A549 (cell line): ENCODE data around the gene TIAM2. TPM values are rescaled to one million over a fixed set of nuclear protein-coding genes. Genes with fewer than 3 reads are reported as not detected.

Experiments
- ATAC-seq, 2 experiments: fragments of 200-7000 bp in 1 of 2; fragments of >200 bp in 1 of 2; cut with Nextera tagmentation in 1 of 2; cut with Tn5 transposase in 1 of 2; 3 replicates each; pipeline versions ENCODE4 v1.8.0 to v1.9.1; 2018 to 2020; ENCODE audit warnings: mild to moderate bottlenecking in 1 of 2, moderate library complexity in 1 of 2
- CTCF ChIA-PET: fragments of 300-600 bp; sonication (Branson Sonifier 250); formaldehyde crosslinking; extraction: SDS; loops from one replicate; lab custom pipeline; 2021; ENCODE audit warnings: antibody characterized with exemption, inconsistent platforms; lab: Yijun Ruan, JAX
- POLR2A ChIA-PET: fragments of 350-600 bp; formaldehyde crosslinking; extraction: SDS; loops from one replicate; lab custom pipeline; 2021; ENCODE audit warnings: antibody characterized with exemption, inconsistent platforms; lab: Yijun Ruan, JAX
- DNase-seq, 2 experiments: peaks; one replicate each; pipeline versions ENCODE4 v3.0.0 to v3.0.0-alpha.2; 2011 to 2016; ENCODE audit warnings: low read depth in 1 of 2, low spot score in 1 of 2
- FAIRE-seq: peaks from 2 replicates; lab custom pipeline; 2011; peaks lifted over from hg19 to GRCh38; lab: Jason Lieb, UNC
- H3K27ac ChIP-seq, 2 experiments: fragments of >200 bp; sonication (Bioruptor Twin); formaldehyde crosslinking; 3 replicates each; pipeline ENCODE4 v1.5.1; 2016 to 2017
- H3K4me1 ChIP-seq: fragments of >200 bp; sonication (Bioruptor Twin); formaldehyde crosslinking; 3 replicates; pipeline ENCODE4 v1.6.1; 2016
- H3K4me2 ChIP-seq: fragments of >200 bp; sonication (Bioruptor Twin); formaldehyde crosslinking; 3 replicates; pipeline ENCODE4 v1.6.1; 2016
- H3K4me3 ChIP-seq: fragments of >200 bp; sonication (Bioruptor Twin); formaldehyde crosslinking; 3 replicates; pipeline ENCODE4 v1.5.1; 2016
- H3K9me3 ChIP-seq: fragments of >200 bp; sonication (Bioruptor Twin); formaldehyde crosslinking; 3 replicates; pipeline ENCODE4 v1.6.1; 2016
- ATOH8 ChIP-seq: fragments of 250-450 bp; sonication (Bioruptor Pico); IDR thresholded peaks from 2 replicates; pipeline ENCODE4 v1.5.0; 2020; ENCODE audit warnings: low read depth, mild to moderate bottlenecking, moderate library complexity
- CBX2 ChIP-seq: fragments of 200-600 bp; sonication (generic); IDR thresholded peaks from 2 replicates; pipeline ENCODE4 v1.6.1; 2016; ENCODE audit warnings: low read depth, mild to moderate bottlenecking, borderline replicate concordance
- CHD4 ChIP-seq: fragments of 200-600 bp; sonication (generic); IDR thresholded peaks from 2 replicates; pipeline ENCODE4 v1.6.1; 2016; ENCODE audit warnings: antibody characterized with exemption, mild to moderate bottlenecking, borderline replicate concordance
- EP300 ChIP-seq, 2 experiments: fragments of >200 bp; sonication (Bioruptor Twin); formaldehyde crosslinking; IDR thresholded peaks; 2 replicates in 1 of 2; 3 replicates in 1 of 2; pipeline ENCODE4 v1.6.1; 2016 to 2017
- ESRRA ChIP-seq: fragments of 150-350 bp; IDR thresholded peaks from 2 replicates; pipeline ENCODE4 v1.6.1; 2014; ENCODE audit warnings: mild to moderate bottlenecking, low read length, borderline replicate concordance
- HES2 ChIP-seq: fragments of >200 bp; sonication (Bioruptor Twin); formaldehyde crosslinking; IDR thresholded peaks from 2 replicates; pipeline ENCODE4 v1.6.1; 2016
- HEYL ChIP-seq: fragments of 250-450 bp; sonication (Bioruptor Pico); IDR thresholded peaks from 2 replicates; pipeline ENCODE4 v1.8.0; 2021; ENCODE audit warnings: mild to moderate bottlenecking, moderate library complexity
- HMGXB4 ChIP-seq: fragments of 250-450 bp; sonication (Bioruptor Pico); IDR thresholded peaks from 2 replicates; pipeline ENCODE4 v1.5.0; 2021; ENCODE audit warnings: mild to moderate bottlenecking, moderate library complexity, borderline replicate concordance
- HOXB5 ChIP-seq: fragments of 250-450 bp; sonication (Bioruptor Pico); IDR thresholded peaks from 2 replicates; pipeline ENCODE4 v1.5.0; 2020; ENCODE audit warnings: mild to moderate bottlenecking, moderate library complexity
- JUN ChIP-seq, 2 experiments: fragments of >200 bp; sonication (Bioruptor Twin); formaldehyde crosslinking; IDR thresholded peaks; 2 replicates in 1 of 2; 3 replicates in 1 of 2; pipeline ENCODE4 v1.6.1; 2016 to 2017
- KDM5A ChIP-seq: fragments of 200-600 bp; sonication (generic); IDR thresholded peaks from 2 replicates; pipeline ENCODE4 v1.6.1; 2016; ENCODE audit warnings: antibody characterized with exemption, mild to moderate bottlenecking
- MAZ ChIP-seq: fragments of 150-350 bp; IDR thresholded peaks from 2 replicates; pipeline ENCODE4 v1.6.1; 2014; ENCODE audit warnings: antibody characterized with exemption, low read depth, low read length, borderline replicate concordance
- MYC ChIP-seq: IDR thresholded peaks from 2 replicates; pipeline ENCODE4 v1.6.1; 2012; ENCODE audit warnings: mild to moderate bottlenecking, inconsistent platforms, low read length, improper control_type of control experiment, borderline replicate concordance
- NFE2L2 ChIP-seq: fragments of 150-350 bp; conservative IDR thresholded peaks from 2 replicates; pipeline ENCODE4 v1.6.1; 2014; ENCODE audit warnings: low read length
- PHF8 ChIP-seq: fragments of 200-600 bp; sonication (generic); IDR thresholded peaks from 2 replicates; pipeline ENCODE4 v1.6.1; 2016; ENCODE audit warnings: low read depth, mild to moderate bottlenecking, antibody characterized with exemption, moderate library complexity, borderline replicate concordance
- SMC3 ChIP-seq: fragments of >200 bp; sonication (Bioruptor Twin); formaldehyde crosslinking; IDR thresholded peaks from 3 replicates; pipeline ENCODE4 v1.6.1; 2018; ENCODE audit warnings: inconsistent platforms
- TFCP2L1 ChIP-seq: fragments of 250-450 bp; sonication (Bioruptor Pico); IDR thresholded peaks from 2 replicates; pipeline ENCODE4 v1.5.0; 2021; ENCODE audit warnings: mild to moderate bottlenecking
- TP53 ChIP-seq: fragments of 250-450 bp; sonication (Bioruptor Pico); IDR thresholded peaks from 2 replicates; pipeline ENCODE4 v1.5.0; 2021; ENCODE audit warnings: mild to moderate bottlenecking, moderate library complexity
- ZC3H11A ChIP-seq: fragments of 450-650 bp; IDR thresholded peaks from 2 replicates; pipeline ENCODE4 v1.6.1; 2014; ENCODE audit warnings: antibody characterized with exemption, mild to moderate bottlenecking
- ZNF302 ChIP-seq: fragments of 250-450 bp; sonication (Bioruptor Pico); IDR thresholded peaks from 2 replicates; pipeline ENCODE4 v1.9.0; 2021; ENCODE audit warnings: inconsistent platforms, mild to moderate bottlenecking, moderate library complexity
- ZSCAN20 ChIP-seq: fragments of 250-450 bp; sonication (Bioruptor Pico); IDR thresholded peaks from 2 replicates; pipeline ENCODE4 v1.8.0; 2022; ENCODE audit warnings: mild to moderate bottlenecking, moderate library complexity
- WGBS: methylation state at CpG from one replicate; pipeline ENCODE4 v1.1.6; 2017; ENCODE audit errors: missing lambda C conversion rate; 5-methylcytosine and 5-hydroxymethylcytosine counted together
- polyA plus RNA-seq, 4 experiments: library from polyadenylated mRNA; depleted of rRNA in 3 of 4; stranded (reverse); fragments of >200 nt; fragmentation: RNase III in 1 of 4; extraction: RNeasy Plus Mini Kit Qiagen cat#74134 plus additional on column Dnase treatment in 1 of 4; gene quantifications; 2 replicates in 3 of 4; 3 replicates in 1 of 4; pipeline ENCODE4 v1.2.3, GENCODE V29; 2011 to 2017
- TF ChIP-seq, protein P1 (sequence below): IDR thresholded peaks from 2 replicates; pipeline ENCODE4 v1.6.1; 2012

The TIAM2 gene
- polyA plus RNA-seq, 2 of the 4 experiments (the other 2 are of a cell fraction): 2.5 to 3.1 TPM

- TF ChIP-seq HES2 (no peak), ZC3H11A (no peak), JUN (IDR thresholded peaks at IDR 0.05) (no peak), KDM5A (no peak), TFCP2L1 (CRISPR knock-in tag) (no peak), ESRRA (no peak), ATOH8 (no peak), CBX2 (no peak), HEYL (no peak)
- TF ChIP-seq, protein P1, sequence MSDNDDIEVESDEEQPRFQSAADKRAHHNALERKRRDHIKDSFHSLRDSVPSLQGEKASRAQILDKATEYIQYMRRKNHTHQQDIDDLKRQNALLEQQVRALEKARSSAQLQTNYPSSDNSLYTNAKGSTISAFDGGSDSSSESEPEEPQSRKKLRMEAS: no peak
- Histone ChIP-seq H3K4me3 (no peak overlapping the region), H3K27ac (no peak overlapping the region), H3K4me2 (no peak overlapping the region), H3K9me3 (no peaks in the 10 kb centered on the region), H3K4me1 (peaks cover 9% of the 10 kb centered on the region; the same call in 2 of the 3 replicates)
- ATAC-seq: no peak
- FAIRE-seq: no peak
- CTCF ChIA-PET: interaction anchor here (0.6 to 0.8 kb wide), 2 partner anchors 78 to 96 kb away, joined by 3 read pairs; no protein-coding TSS in a partner anchor
- POLR2A ChIA-PET: no interaction called here
- WGBS: 65% methylated on average over 1 of the region's 1 CpG
- no peak for DNase-seq
Observed at GRCh38 chr6:155090166-155090565, 95.1 kb downstream of the TIAM2 start.

- Histone ChIP-seq H3K27ac (no peak overlapping the region), H3K4me2 (no peak overlapping the region), H3K4me1 (no peaks in the 10 kb centered on the region)
- ATAC-seq: no peak
- no peak for FAIRE-seq
- TF ChIP-seq MAZ (no peak), ATOH8 (no peak)
- TF ChIP-seq, all 56 proteins: peak for 0
- ChIA-PET POLR2A (no interaction called here), CTCF (no interaction called here)
- DNase-seq: no peak
- 91% methylated on average over 9 of the region's 10 CpGs for WGBS
- H3K9me3 ChIP-seq: no peaks in the 10 kb centered on the region
- no peak overlapping the region for H3K4me3 ChIP-seq
Observed at GRCh38 chr6:155091756-155092155, 96.6 kb downstream of the TIAM2 start.

GRCh38 chr6:155093430-155093829 is 98.3 kb downstream of the TIAM2 start:
- 89% methylated on average over 7 of the region's 7 CpGs for WGBS
- no peak for ATAC-seq
- H3K27ac ChIP-seq: no peak overlapping the region
- no peaks in the 10 kb centered on the region for H3K9me3 ChIP-seq
- no peaks in the 10 kb centered on the region for H3K4me1 ChIP-seq
- H3K4me3 ChIP-seq: no peak overlapping the region
- no peak for FAIRE-seq
- TF ChIP-seq ZSCAN20 (CRISPR knock-in tag) (no peak), MYC (no peak), PHF8 (no peak), ZNF302 (no peak), SMC3 (no peak), HOXB5 (CRISPR knock-in tag) (no peak), TP53 (no peak), HEYL (no peak)
- no peak for DNase-seq
- ChIA-PET CTCF (no interaction called here), POLR2A (no interaction called here)
- no peak overlapping the region for H3K4me2 ChIP-seq

- Histone ChIP-seq H3K4me2 (no peak overlapping the region), H3K9me3 (no peaks in the 10 kb centered on the region), H3K4me3 (no peak overlapping the region), H3K27ac (no peak overlapping the region), H3K4me1 (peaks cover 13% of the 10 kb centered on the region; the same call in 2 of the 3 replicates)
- ATAC-seq: no peak
- 82% methylated on average over 8 of the region's 8 CpGs for WGBS
- TF ChIP-seq EP300 (IDR thresholded peaks at IDR 0.05) (no peak), TP53 (no peak), ZC3H11A (no peak), CHD4 (no peak), HMGXB4 (CRISPR knock-in tag) (no peak), NFE2L2 (no peak)
- ChIA-PET CTCF (no interaction called here), POLR2A (no interaction called here)
- DNase-seq: no peak
- FAIRE-seq: no peak
Observed at GRCh38 chr6:155100087-155100486, 105.0 kb downstream of the TIAM2 start.
